Nephron progenitor cell (in vitro differentiated cells): Measurements from ENCODE around the gene ASAP2.

Experiments
- DNase-seq: peaks from one replicate; pipeline ENCODE4 v3.0.0; 2021
- H3K27ac Mint-ChIP-seq: 2 replicates; pipeline ENCODE4 v1.8.0; 2021; ENCODE audit warnings: mild to moderate bottlenecking, moderate library complexity, mixed read lengths
- H3K27me3 Mint-ChIP-seq: 2 replicates; pipeline ENCODE4 v1.8.0; 2021; ENCODE audit warnings: mild to moderate bottlenecking, low read depth, mixed read lengths; ENCODE audit not compliant: poor library complexity
- H3K36me3 Mint-ChIP-seq: 2 replicates; pipeline ENCODE4 v1.8.0; 2021; ENCODE audit warnings: low read depth, mixed read lengths
- H3K4me1 Mint-ChIP-seq: 2 replicates; pipeline ENCODE4 v1.8.0; 2021; ENCODE audit warnings: mixed read lengths
- H3K4me3 Mint-ChIP-seq: 2 replicates; pipeline ENCODE4 v1.8.0; 2021; ENCODE audit warnings: mild to moderate bottlenecking, moderate library complexity, mixed read lengths
- H3K9me3 Mint-ChIP-seq: 2 replicates; pipeline ENCODE4 v1.8.0; 2021; ENCODE audit warnings: mild to moderate bottlenecking, moderate library complexity, mixed read lengths
- TF ChIP-seq, protein P1 (sequence below): fragments of 200-600 bp; sonication (generic); IDR thresholded peaks from 2 replicates; pipeline ENCODE4 v1.5.0; 2021; ENCODE audit warnings: antibody characterized with exemption

Gene ASAP2

DNA sequence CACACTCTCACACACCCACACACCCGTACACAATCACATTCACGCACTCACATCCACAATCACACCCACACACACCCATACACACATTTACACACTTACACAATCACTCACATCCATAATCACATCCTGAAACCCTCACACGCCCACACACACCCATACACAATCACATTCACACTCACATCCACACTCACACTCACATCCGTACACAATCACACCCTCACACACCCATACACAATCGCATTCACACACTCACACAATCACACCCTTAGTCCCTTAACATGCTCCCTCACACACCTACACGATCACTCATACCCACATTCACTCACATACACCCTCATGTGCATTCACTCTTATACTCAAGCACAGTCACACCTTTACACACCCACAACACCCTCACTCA lies 110.9 kb downstream of the ASAP2 start:
- DNase-seq, result no peak
- Mint-ChIP-seq H3K27me3 (no peaks in the 10 kb centered on the region), H3K9me3 (no peaks in the 10 kb centered on the region), H3K4me3 (no peak overlapping the region), H3K36me3 (peaks cover 32% of the 10 kb centered on the region), H3K4me1 (peaks cover 9% of the 10 kb centered on the region), H3K27ac (no peak overlapping the region)
- TF ChIP-seq, protein P1, sequence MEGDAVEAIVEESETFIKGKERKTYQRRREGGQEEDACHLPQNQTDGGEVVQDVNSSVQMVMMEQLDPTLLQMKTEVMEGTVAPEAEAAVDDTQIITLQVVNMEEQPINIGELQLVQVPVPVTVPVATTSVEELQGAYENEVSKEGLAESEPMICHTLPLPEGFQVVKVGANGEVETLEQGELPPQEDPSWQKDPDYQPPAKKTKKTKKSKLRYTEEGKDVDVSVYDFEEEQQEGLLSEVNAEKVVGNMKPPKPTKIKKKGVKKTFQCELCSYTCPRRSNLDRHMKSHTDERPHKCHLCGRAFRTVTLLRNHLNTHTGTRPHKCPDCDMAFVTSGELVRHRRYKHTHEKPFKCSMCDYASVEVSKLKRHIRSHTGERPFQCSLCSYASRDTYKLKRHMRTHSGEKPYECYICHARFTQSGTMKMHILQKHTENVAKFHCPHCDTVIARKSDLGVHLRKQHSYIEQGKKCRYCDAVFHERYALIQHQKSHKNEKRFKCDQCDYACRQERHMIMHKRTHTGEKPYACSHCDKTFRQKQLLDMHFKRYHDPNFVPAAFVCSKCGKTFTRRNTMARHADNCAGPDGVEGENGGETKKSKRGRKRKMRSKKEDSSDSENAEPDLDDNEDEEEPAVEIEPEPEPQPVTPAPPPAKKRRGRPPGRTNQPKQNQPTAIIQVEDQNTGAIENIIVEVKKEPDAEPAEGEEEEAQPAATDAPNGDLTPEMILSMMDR, result no peak

DNA sequence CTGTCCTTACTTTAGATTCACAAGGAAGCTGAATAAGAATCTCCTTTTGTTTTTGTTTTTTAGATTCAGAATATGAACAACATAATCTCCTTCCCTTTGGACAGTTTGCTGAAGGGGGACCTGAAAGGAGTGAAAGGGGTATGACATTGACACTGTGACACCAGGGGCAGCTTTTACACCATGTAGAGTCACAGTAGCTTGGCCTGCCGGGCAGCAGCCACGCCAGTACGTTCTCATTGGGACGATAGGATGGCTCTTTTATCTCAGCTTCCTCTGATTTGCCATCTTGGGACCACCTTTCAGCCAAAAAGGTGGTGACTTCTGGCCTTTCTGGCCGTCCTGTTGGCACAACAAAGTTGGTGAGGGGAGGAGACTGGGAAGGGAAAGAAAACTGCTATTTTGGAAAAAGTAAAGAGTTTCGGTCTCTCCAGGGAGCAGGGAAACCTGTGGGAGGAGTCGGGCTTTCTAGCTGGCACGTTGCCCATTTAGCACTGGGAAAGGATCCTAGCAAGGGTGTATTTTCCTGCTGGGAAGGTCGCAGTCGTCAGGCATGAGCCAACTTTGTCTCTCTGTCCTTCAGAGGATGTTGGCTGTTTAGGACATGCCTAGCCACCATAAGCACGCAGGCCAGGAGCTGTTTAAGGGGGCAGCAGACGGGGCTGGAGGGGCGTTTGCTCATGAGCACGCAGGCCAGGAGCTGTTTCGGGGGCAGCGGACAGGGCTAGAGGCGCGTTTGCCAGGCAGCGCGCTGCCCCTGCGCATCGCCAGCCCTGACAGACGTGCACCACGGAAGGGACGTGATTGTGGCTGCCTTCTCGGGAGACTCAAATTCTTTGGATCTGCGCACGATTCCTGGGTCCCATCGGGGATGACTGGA lies 112.1 kb downstream of the ASAP2 start:
- Mint-ChIP-seq H3K9me3 (no peaks in the 10 kb centered on the region), H3K27ac (peak overlapping the region; percentile 68), H3K4me3 (no peak overlapping the region), H3K36me3 (peaks cover 38% of the 10 kb centered on the region), H3K4me1 (peaks cover 9% of the 10 kb centered on the region), H3K27me3 (no peaks in the 10 kb centered on the region)
- no peak for DNase-seq
- TF ChIP-seq, protein P1, result no peak

DNA sequence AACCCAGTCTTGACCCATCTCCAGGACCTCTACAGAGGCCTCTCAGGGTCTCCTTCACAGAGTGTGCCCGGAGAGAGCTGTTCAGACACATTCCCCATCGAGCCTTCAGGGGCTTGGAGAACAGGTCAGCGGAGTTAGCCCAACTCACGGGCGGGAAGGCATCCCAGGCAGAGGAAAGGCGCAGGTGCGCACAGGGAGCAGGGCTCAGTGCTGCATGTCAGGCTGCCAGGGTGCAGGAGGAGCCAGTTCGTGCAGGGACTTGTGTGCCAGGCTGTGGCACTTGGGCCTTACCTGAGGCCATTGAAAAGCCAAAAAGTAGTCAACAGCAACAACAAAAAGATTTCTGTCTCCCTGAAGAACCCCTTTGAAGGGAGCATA lies 112.7 kb downstream of the ASAP2 start:
- no peak for DNase-seq
- H3K4me3 Mint-ChIP-seq, result no peak overlapping the region
- TF ChIP-seq, protein P1, result no peak
- H3K27ac Mint-ChIP-seq, result peak overlapping the region; percentile 68
- peaks cover 42% of the 10 kb centered on the region for H3K36me3 Mint-ChIP-seq
- H3K9me3 Mint-ChIP-seq, result no peaks in the 10 kb centered on the region
- no peaks in the 10 kb centered on the region for H3K27me3 Mint-ChIP-seq
- H3K4me1 Mint-ChIP-seq, result peaks cover 9% of the 10 kb centered on the region

DNA sequence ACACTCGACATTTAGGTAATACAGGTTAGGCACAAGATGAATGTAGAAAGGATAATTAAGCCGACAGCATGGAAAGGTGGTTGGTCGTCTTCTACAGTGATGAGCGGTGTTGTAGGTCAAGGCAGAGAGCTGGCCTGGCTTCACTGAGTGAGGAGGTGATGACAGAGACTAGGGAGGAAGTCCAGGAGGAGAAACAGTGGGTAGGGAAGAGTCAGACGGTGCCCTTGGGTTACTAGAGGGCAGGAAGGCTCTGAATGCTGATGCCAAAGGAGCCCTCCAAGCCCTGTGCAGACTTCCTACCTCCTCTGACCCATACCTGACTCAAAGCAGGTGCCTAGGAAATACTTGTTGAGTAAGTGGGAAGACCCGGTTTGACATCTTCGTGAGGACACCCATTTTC lies 116.0 kb downstream of the ASAP2 start:
- H3K4me3 Mint-ChIP-seq, result no peak overlapping the region
- TF ChIP-seq, protein P1, result no peak
- DNase-seq, result no peak
- peaks cover 4% of the 10 kb centered on the region for H3K4me1 Mint-ChIP-seq
- no peaks in the 10 kb centered on the region for H3K9me3 Mint-ChIP-seq
- H3K36me3 Mint-ChIP-seq, result peaks cover 55% of the 10 kb centered on the region
- H3K27ac Mint-ChIP-seq, result no peak overlapping the region
- H3K27me3 Mint-ChIP-seq, result no peaks in the 10 kb centered on the region

DNA sequence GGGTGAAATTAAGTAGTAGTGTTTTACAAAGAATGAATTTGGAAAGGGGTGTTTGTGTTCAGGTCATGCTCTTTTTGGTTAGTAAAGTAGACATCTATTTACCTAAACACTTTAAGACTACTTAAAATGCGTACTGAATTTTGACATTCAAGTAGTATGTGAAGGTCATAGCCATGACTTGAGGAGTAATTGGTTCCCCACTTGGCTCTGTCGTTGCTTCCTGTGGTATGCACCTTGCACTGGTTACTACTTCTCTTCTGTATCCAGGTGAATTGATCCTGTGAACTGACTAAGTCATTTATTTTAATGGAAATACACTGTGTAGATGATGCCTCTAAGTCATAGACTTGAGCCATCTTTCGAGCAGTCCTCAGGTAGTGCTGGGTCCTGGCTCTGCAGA lies 118.8 kb downstream of the ASAP2 start:
- Mint-ChIP-seq H3K9me3 (no peaks in the 10 kb centered on the region), H3K36me3 (peaks cover 75% of the 10 kb centered on the region), H3K4me1 (peaks cover 19% of the 10 kb centered on the region), H3K4me3 (no peak overlapping the region), H3K27ac (no peak overlapping the region), H3K27me3 (no peaks in the 10 kb centered on the region)
- DNase-seq, result no peak
- TF ChIP-seq, protein P1, result no peak

DNA sequence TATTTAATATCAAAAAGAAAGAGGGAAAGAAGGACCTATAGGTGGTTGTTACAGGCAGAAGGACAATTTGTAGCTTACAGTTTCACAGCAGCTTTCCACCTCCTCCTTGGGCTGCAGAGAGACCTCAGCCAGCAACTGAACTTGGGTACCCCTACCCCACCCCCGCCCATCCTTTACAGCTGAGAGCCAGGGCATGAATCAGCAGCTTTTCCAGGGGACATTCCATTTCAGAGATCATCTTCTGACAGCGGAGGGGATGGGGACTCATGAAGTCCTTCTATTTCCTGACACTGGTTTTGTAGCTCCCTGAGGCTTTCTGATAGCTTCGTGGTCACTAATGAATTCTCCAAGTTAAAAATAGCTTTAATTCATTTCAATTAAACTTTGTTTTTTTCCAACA lies 120.4 kb downstream of the ASAP2 start:
- TF ChIP-seq, protein P1, result no peak
- Mint-ChIP-seq H3K27ac (no peak overlapping the region), H3K4me1 (peaks cover 29% of the 10 kb centered on the region), H3K4me3 (no peak overlapping the region), H3K27me3 (no peaks in the 10 kb centered on the region), H3K36me3 (peaks cover 62% of the 10 kb centered on the region), H3K9me3 (no peaks in the 10 kb centered on the region)
- no peak for DNase-seq
